Motor neuron (in vitro differentiated cells): ENCODE data around the gene CEND1. TPM values are rescaled to one million over a fixed set of nuclear protein-coding genes. Genes with fewer than 3 reads are reported as not detected.

Experiments
- ATAC-seq, 8 experiments: fragments of 200-7000 bp; cut with Tn5 transposase; replicated peaks in 6 of 8; 2 replicates each; pipeline ENCODE4 v1.8.0; 2021; ENCODE audit warnings: mild to moderate bottlenecking in 8 of 8, moderate library complexity in 8 of 8
- H3K27ac ChIP-seq, 2 donors: fragments of 250-450 bp; sonication (Bioruptor Pico); 2 replicates each; pipeline ENCODE4 v1.9.0; 2021; ENCODE audit warnings: antibody characterized with exemption in 2 of 2, mild to moderate bottlenecking in 2 of 2, moderate library complexity in 1 of 2
- H3K4me1 ChIP-seq, 2 donors: fragments of 250-450 bp; sonication (Bioruptor Pico); replicated peaks in 1 of 2; 2 replicates each; pipeline ENCODE4 v1.6.1; 2021; ENCODE audit warnings: antibody characterized with exemption in 2 of 2, mild to moderate bottlenecking in 2 of 2, moderate library complexity in 1 of 2
- H3K4me3 ChIP-seq, 5 donors: fragments of 250-450 bp; sonication (Bioruptor Pico); 2 replicates each; pipeline ENCODE4 v1.9.0; 2021; ENCODE audit warnings: antibody characterized with exemption in 5 of 5, mild to moderate bottlenecking in 5 of 5, moderate library complexity in 4 of 5
- WGBS, 10 experiments: fragments of 450-650 bp; shearing (Covaris generic); methylation state at CpG; one replicate each; pipeline ENCODE4 v1.0.0; 2022; 5-methylcytosine and 5-hydroxymethylcytosine counted together
- in situ Hi-C, 9 experiments: fragments of 400-800 bp; cut with MboI; loops; one replicate each; pipeline ENCODE4 v1.15.0; 2021; ENCODE audit warnings: low sequenced_read_pairs in 9 of 9, low pct_unique_long_range_greater_than_20kb in 2 of 9; ENCODE audit not compliant: unreplicated experiment in 9 of 9
- total RNA-seq, 8 experiments: library from RNA; unstranded; fragments of 300-600 nt; gene quantifications; 2 replicates each; pipeline versions ENCODE4 v1.2.3 to v1.2.4, GENCODE V29; 2022

The CEND1 gene
- 10 to 100 TPM in 5 of 8 experiments, 1 to 10 TPM in 3; 1.8 to 21.7 (median 15.3) TPM for total RNA-seq

DNA sequence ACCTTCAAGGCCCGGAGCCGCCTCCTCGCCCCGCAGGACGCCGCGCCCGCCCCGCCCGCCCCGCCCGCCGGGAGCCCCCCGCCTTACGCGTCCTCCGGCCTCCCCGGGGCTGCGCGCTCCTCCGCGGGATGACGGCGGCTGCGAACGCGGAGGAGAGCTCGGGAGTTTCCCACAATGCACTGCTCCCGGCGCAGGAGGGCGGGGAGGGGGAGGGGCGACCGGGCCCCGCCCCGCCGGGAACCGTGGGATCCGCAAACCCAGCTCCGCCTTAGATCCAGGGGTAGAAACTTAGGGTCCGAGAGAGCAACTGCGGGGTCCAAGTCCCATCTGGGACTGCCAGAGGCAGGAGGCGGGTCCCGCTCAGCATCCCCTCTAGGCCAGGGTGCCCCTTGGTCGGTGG, at the start of gene CEND1:
CEND1 (minus strand) TSS at position 148 of the 400 bp plus-strand sequence. CDS start 1,514 bp downstream, outside the sequence.
- peak within 1 kb of the TSS; percentile 35 to 58 (median 49) for H3K4me3 ChIP-seq
- peaks cover 15 to 33% of the 10 kb centered on the region in 2 donors for H3K4me1 ChIP-seq
- H3K27ac ChIP-seq: peak within 1 kb of the TSS; percentile 68 to 80
- in situ Hi-C loops: no loop called here
- peak; percentile 6 to 60 (median 42) for ATAC-seq
- WGBS, 10 experiments: 50% methylated on average over 2 of the region's 44 CpGs; no CpG with 5 or more reads in 9 of the 10 experiments

DNA sequence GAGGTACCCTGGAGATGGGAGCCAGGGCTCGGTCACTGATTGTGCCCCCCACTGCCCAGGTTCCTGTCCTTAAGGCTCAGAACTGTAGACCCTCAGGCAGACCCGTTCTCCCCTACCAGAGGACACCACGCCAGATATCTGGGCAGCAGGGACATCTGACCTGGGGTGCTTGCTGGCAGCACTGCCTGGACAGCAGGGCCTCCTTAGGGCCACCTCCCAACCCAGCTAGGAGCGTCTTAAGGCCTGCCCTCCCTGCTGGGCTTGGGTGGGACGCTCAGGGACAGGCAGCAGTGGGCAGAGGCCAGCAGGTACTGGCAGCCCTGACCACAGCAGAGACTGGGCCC, 49.4 kb upstream of the CEND1 start:
- in situ Hi-C loops: no loop called here
- Histone ChIP-seq H3K27ac (no peak overlapping the region), H3K4me1 (peaks cover 20 to 22% of the 10 kb centered on the region in 2 donors), H3K4me3 (no peak overlapping the region)
- WGBS, 10 experiments: 80% methylated on average over 1 of the region's 5 CpGs; no CpG with 5 or more reads in 9 of the 10 experiments
- ATAC-seq: no peak

DNA sequence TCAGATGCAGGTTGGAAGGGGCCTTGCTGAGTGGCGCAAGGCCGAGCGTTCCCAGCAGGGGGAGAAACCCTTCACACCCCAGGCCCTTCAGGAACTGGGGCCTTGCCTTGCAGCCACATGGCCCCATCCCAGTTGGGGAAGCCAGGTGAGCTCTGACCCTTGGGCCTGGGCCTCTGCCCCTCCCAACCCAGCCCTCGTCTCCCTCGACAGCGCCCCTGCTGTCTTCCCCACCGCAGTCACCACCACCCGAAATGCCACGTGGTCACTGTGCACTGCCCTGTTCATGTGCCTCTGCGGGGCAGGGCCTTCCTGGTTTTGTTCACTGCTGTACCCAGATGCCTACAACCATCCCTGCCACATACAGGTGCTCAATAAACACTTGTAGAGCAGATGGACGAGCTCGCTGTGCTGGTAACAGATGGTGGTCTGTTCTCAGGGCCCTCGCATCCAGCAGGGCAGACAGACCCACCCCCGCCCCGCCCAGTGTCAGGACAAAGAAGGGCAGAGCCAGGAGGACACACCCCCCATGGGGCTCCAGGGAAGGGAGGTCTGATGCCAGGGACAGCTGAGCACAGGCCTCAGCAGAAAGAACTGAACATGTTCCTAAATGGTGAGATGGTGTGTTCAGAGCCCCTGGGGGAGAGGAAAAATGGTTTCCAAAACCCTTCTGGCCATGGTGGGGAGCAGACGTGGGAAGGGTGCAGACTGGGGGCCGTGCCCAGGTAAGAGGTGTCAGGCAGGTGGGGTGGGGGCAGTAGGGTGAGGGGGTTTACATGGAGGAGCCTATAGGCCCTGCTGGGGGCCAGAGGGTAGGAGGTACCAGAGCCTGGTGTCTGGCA, 48.8 kb upstream of the CEND1 start:
- in situ Hi-C loops: no loop called here
- peaks cover 19 to 22% of the 10 kb centered on the region in 2 donors for H3K4me1 ChIP-seq
- no peak overlapping the region for H3K4me3 ChIP-seq
- H3K27ac ChIP-seq: no peak overlapping the region
- 60% methylated on average over 1 of the region's 17 CpGs; no CpG with 5 or more reads in 9 of the 10 experiments for WGBS, 10 experiments
- ATAC-seq: peak in 1 of 8 experiments; percentile 5

DNA sequence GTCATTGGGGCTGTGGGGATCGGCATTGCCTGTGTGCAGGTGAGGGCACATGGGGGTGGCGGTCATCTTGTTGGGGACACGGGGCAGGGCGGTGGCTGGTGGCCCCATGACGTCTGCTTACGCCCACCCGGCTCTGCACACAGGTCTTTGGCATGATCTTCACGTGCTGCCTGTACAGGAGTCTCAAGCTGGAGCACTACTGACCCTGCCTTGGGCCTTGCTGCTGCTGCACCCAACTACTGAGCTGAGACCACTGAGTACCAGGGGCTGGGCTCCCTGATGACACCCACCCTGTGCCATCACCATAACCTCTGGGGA, 48.1 kb upstream of the CEND1 start:
- WGBS, 10 experiments: 60 to 93% (median 83%) methylated on average over 1 to 3 of the region's 8 CpGs; no CpG with 5 or more reads in 7 of the 10 experiments
- no peak for ATAC-seq
- in situ Hi-C loops: no loop called here

DNA sequence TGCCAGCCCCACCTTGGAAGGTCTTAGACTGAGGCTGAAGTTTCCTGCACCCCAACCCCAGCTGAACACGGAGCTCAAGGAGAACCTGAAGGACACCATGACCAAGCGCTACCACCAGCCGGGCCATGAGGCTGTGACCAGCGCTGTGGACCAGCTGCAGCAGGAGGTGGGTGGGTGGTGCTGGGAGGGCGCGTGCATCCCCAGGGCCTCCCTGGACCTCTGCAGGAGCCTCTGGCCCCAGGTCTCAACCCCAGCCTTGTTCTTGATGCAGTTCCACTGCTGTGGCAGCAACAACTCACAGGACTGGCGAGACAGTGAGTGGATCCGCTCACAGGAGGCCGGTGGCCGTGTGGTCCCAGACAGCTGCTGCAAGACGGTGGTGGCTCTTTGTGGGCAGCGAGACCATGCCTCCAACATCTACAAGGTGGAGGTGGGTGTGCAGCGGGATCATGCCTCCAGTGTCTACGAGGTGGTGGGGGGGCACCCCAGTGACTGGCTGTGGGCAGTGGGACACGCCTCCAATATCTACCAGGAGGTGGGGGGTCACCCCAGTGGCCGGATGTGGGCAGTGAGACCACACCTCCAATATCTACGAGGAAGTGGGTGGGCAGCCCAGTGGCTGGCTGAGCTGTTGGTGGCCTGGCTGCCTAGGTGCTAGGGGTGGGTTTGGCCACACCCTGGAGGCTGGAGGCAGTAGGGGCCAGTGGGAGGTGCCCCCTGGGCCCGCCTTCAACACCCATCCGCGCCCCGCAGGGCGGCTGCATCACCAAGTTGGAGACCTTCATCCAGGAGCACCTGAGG, 47.5 kb upstream of the CEND1 start:
- ATAC-seq: no peak
- WGBS, 10 experiments: 94 to 100% (median 100%) methylated on average over 1 to 10 of the region's 22 CpGs; no CpG with 5 or more reads in 7 of the 10 experiments
- in situ Hi-C loops: no loop called here
- Histone ChIP-seq H3K4me1 (peaks cover 17 to 26% of the 10 kb centered on the region in 2 donors), H3K4me3 (no peak overlapping the region), H3K27ac (no peak overlapping the region)

More for the DNA sequence above, 48.1 kb upstream of the CEND1 start:
- Histone ChIP-seq H3K4me3 (no peak overlapping the region), H3K27ac (no peak overlapping the region), H3K4me1 (peaks cover 16 to 23% of the 10 kb centered on the region in 2 donors)

DNA sequence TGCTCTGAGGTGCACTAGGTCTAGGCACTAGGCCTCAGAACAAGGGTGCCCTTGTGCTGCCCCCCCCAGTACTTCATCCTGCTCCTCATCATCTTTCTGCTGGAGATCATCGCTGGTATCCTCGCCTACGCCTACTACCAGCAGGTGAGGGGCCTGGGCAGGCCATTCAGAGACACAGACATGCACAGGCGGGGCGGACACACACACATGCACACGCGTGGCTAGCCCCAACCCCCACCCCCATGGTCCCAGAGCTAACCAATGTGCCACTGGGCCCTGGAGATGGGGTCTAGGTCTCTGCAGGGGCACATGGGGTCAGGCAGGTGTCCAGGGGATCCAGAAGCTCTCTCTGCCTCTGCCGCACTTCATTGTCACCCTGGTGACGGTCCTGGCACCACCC, 46.8 kb upstream of the CEND1 start:
- Histone ChIP-seq H3K4me3 (no peak overlapping the region), H3K27ac (no peak overlapping the region), H3K4me1 (peaks cover 23 to 33% of the 10 kb centered on the region in 2 donors)
- ATAC-seq: no peak
- in situ Hi-C loops: no loop called here
- WGBS, 10 experiments: 100% methylated on average over 1 to 3 of the region's 9 CpGs; no CpG with 5 or more reads in 7 of the 10 experiments

DNA sequence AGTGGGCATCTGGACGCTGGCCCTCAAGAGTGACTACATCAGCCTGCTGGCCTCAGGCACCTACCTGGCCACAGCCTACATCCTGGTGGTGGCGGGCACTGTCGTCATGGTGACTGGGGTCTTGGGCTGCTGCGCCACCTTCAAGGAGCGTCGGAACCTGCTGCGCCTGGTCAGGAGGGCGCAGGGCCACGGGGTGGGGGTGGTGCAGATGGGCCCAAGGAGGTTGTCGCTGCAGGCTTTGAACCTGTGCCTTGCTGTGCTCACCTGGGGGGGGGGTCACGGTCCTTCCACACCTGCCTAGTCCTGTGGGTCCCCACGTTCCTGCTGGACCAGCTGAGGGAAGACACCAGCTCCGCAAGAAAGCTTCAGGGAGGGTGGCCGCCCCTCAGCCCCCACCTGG, 46.4 kb upstream of the CEND1 start:
- Histone ChIP-seq H3K4me1 (peaks cover 24 to 34% of the 10 kb centered on the region in 2 donors), H3K4me3 (no peak overlapping the region), H3K27ac (no peak overlapping the region)
- no peak for ATAC-seq
- in situ Hi-C loops: no loop called here
- 100% methylated on average over 3 of the region's 14 CpGs; no CpG with 5 or more reads in 9 of the 10 experiments for WGBS, 10 experiments

DNA sequence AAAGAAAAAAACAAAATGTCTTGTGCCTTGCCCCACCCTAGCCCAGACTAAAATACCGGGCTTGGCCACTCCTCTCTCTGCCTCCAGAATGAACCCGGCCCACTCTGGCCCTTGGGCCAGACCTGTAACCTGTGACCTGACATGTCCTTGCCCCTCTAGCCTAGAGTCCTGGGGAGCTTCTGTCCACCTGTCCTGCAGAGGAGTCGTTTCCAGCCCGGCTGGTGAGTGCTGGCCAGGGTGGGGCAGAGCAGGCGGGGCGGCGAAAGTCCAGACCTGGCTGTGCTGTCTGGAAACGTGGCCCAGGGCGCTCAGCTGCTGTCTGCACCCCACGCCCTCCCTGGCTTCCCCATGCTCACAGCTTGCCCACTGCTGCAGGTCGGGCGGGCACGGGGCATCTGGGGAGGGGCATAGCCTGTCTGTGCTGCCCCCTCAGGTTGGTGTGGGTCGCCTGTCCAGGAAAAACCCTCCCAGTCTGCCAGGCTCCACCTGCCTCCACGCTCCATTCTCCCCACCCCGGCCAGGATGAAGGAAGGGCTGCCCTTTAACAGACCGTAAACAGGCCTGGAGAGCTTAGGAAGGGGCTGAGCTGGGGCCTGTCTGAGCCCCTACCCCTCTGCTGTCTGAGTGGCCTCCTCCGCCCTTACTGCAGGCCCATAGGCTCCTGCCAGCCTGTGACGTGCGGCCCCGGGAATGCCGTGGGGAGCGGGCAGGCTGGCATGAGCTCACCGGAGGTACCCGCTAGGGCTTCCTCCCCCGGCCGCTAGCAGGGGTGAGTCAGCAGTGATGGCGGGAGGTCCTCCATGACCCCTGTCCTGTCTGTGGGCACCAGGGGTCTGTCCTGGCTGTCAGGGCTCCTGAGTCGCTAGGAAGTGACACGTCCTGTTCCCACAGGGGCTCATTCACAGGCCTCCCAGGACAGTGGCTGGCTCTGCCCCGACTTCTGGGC, 44.8 kb upstream of the CEND1 start:
- WGBS, 10 experiments: 8 to 67% (median 50%) methylated on average over 1 to 13 of the region's 31 CpGs; no CpG with 5 or more reads in 5 of the 10 experiments
- in situ Hi-C loops: no loop called here
- H3K4me1 ChIP-seq: peaks cover 33 to 41% of the 10 kb centered on the region in 2 donors
- no peak overlapping the region for H3K27ac ChIP-seq
- peak in 3 of 8 experiments; percentile 11 to 13 (median 13) for ATAC-seq
- peak overlapping the region in 1 of 5 donors; percentile 69 for H3K4me3 ChIP-seq

DNA sequence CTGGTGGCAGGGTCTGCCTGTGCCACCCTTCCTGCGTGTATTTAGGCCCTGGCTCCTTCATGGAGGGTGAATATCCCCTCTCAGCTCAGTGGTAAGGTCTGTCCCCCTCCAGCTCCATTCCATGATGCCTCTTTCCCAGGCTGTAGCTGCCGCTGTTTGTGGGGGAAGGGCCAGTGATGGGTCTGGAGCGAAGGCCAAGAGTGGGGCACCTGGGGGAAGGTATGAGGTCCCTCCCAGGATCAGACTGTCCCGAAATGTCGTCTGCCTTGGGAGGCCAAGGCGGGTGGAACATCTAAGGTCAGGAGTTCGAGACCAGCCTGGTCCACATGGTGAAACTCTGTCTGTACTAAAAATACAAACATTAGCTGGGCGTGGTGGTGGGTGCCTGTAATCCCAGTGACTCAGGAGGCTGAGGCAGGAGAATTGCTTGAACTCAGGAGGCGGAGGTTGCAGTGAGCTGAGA, 44.0 kb upstream of the CEND1 start:
- H3K4me1 ChIP-seq: peaks cover 40 to 49% of the 10 kb centered on the region in 2 donors
- in situ Hi-C loops: no loop called here
- peak in 2 of 8 experiments; percentile 4 to 5 for ATAC-seq
- H3K27ac ChIP-seq: peak overlapping the region; percentile 86 to 90
- H3K4me3 ChIP-seq: peak overlapping the region; percentile 48 to 78 (median 69)
- WGBS, 10 experiments: 0 to 80% (median 9%) methylated on average over 1 to 6 of the region's 9 CpGs; no CpG with 5 or more reads in 4 of the 10 experiments

DNA sequence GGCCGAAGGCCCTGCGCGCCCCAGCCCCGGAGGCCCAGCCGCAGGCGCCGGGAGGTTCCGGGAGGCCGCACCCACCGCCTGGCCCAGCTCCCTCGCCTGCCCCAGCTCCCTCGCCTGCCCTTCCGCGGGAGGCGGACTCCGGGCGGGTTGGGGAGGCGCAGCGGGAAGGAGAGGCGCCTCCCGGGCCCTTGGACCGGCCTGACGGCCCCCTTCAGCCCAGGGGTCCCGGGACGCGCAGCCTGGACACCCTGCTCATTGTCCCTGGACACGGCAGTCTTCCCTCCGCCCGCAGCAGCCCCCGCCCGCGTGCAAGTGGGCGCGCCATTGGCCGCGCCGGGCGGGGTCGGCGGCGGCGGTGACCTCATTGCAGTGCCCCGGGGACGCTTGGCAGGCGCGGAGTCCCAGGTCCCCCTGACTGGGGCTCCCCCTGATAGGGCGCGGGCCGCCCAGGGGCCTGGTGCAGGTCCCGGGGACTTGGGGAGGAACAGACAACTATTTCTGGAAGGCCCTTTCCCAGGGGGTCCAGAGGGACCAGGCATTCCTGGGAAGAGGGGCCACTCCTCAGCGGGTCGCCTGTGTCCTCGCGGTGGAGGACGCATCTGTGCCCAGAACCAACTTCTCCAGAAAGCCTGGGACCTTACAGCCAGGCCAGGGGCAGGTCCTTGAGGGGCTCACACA, 43.4 kb upstream of the CEND1 start:
- Histone ChIP-seq H3K4me3 (peak overlapping the region; percentile 48 to 78 (median 69)), H3K27ac (peak overlapping the region; percentile 86 to 90), H3K4me1 (peaks cover 46 to 55% of the 10 kb centered on the region in 2 donors)
- peak; percentile 12 to 56 (median 40) for ATAC-seq
- in situ Hi-C loops: no loop called here
- WGBS, 10 experiments: no CpG with 5 or more reads among the region's 55 CpGs

DNA sequence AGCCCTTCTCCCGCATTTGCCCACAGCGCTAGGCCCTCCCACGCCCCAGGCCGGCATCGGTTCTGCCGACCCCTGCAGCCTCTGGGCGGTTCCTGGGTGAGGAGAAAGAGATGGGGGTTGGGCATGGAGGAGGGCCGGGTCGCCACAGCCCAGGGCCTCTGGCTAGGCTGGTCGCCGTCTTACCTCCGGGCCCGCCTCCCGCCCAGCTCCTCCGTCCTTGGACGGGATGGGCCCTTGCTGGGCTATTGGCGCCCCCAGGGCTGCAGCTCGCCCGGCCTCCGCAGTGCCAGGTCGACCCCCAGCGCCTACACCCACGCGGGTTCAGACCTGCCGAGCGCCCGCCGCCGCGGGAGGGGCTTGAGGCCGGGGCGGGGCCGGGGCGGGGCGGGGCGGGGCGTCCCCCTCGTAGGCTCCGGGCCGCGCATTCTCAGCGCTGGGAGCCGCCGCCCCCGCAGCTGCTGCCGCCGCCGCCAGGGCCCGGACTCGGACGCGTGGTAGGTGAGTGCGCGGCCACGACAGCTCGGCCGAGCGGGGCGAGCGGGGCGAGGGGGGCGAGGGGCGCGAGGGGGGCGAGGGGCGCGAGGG, 42.7 kb upstream of the CEND1 start, which contains the start of gene CD151:
CD151 (plus strand) TSS at position 424 of the 585 bp plus-strand sequence. CDS start 3,118 bp downstream, outside the sequence.
- Histone ChIP-seq H3K4me3 (peak within 1 kb of the TSS; percentile 48 to 78 (median 69)), H3K4me1 (peaks cover 53 to 61% of the 10 kb centered on the region in 2 donors), H3K27ac (peak within 1 kb of the TSS; percentile 86 to 90)
- WGBS, 10 experiments: 0% methylated on average over 1 of the region's 67 CpGs; no CpG with 5 or more reads in 9 of the 10 experiments
- in situ Hi-C loops: no loop called here
- ATAC-seq: peak; percentile 21 to 61 (median 46)
